Effector memory CD8-positive, alpha-beta T cell (primary cell): ENCODE measurements around the gene GRK5.

Experiments
- ATAC-seq: fragments of 150-1000 bp; cut with Tn5 transposase; replicated peaks from 2 replicates; pipeline ENCODE4 v1.10.0; 2021; ENCODE audit warnings: mild to moderate bottlenecking, moderate library complexity
- DNase-seq, 3 experiments: peaks; one replicate each; pipeline ENCODE4 v3.0.0; 2021
- H3K27ac Mint-ChIP-seq, 2 donors: one replicate each; pipeline ENCODE4 v1.8.0; 2022; ENCODE audit warnings: mild to moderate bottlenecking in 2 of 2, mixed read lengths in 2 of 2, moderate library complexity in 2 of 2
- H3K27me3 Mint-ChIP-seq, 2 donors: one replicate each; pipeline ENCODE4 v1.8.0; 2022; ENCODE audit warnings: mixed read lengths in 2 of 2
- H3K36me3 Mint-ChIP-seq: one replicate; pipeline ENCODE4 v1.8.0; 2022; ENCODE audit warnings: mild to moderate bottlenecking, moderate library complexity, mixed read lengths; ENCODE audit not compliant: insufficient read depth
- H3K4me1 Mint-ChIP-seq, 2 donors: one replicate each; pipeline ENCODE4 v1.8.0; 2022; ENCODE audit warnings: low read depth in 2 of 2, mixed read lengths in 2 of 2
- H3K4me3 Mint-ChIP-seq, 2 donors: one replicate each; pipeline ENCODE4 v1.8.0; 2022; ENCODE audit warnings: mild to moderate bottlenecking in 2 of 2, mixed read lengths in 2 of 2, moderate library complexity in 2 of 2
- H3K9me3 Mint-ChIP-seq, 2 donors: one replicate each; pipeline ENCODE4 v1.8.0; 2022; ENCODE audit warnings: mixed read lengths in 2 of 2

Gene GRK5

DNA sequence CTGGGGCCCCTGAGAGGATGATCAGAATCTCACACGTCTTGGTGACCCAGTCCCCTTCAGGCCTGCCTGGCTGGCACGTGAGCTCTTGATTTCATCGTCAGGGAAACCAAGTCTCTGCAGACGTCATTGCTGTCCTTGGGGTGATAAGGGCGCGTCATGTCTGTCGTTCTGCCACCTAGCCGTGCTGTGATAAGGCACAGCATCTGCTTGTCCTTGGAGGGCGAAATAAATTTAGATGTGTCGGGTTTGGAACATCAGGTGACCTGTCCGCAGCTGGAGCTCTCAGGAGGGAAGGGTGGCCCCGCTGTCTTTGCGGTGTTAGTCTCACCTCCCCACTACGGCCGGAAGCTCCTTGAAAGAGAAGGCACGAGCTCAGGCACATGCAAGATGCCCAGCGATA, 129.2 kb downstream of the GRK5 start:
- DNase-seq, result no peak
- H3K4me3 Mint-ChIP-seq, result no peak overlapping the region
- no peaks in the 10 kb centered on the region for H3K27me3 Mint-ChIP-seq
- H3K9me3 Mint-ChIP-seq, result no peaks in the 10 kb centered on the region
- H3K4me1 Mint-ChIP-seq, result peaks cover 16 to 20% of the 10 kb centered on the region in 2 donors
- peaks cover 6% of the 10 kb centered on the region for H3K36me3 Mint-ChIP-seq
- no peak for ATAC-seq
- peak overlapping the region in 1 of 2 donors; percentile 31 for H3K27ac Mint-ChIP-seq

DNA sequence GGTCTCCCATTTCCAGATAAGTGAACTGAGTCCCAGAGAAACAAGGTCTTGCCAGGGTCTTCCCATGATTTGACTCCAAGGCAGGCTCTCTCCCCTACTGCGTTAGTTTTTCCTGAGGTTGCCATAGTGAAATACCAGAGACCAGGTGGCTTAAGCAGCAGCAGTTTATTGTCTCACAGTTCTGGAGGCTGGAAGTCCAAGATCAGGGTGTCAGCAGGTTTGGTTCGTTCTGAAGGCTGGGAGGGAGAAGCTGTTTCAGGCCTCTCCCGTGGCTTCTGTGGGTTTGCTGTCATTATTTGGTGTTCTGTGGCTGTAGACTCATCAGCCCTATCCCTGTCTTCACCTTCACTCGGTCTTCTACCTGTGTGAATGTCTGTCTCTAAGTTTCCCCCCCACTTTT, 129.9 kb downstream of the GRK5 start:
- no peak for DNase-seq
- peaks cover 6% of the 10 kb centered on the region for H3K36me3 Mint-ChIP-seq
- H3K4me3 Mint-ChIP-seq, result no peak overlapping the region
- H3K4me1 Mint-ChIP-seq, result peaks cover 18 to 23% of the 10 kb centered on the region in 2 donors
- H3K9me3 Mint-ChIP-seq, result no peaks in the 10 kb centered on the region
- no peak overlapping the region for H3K27ac Mint-ChIP-seq
- H3K27me3 Mint-ChIP-seq, result no peaks in the 10 kb centered on the region
- ATAC-seq, result no peak

- peak overlapping the region; percentile 5 to 84 for H3K27ac Mint-ChIP-seq
- H3K4me3 Mint-ChIP-seq, result no peak overlapping the region
- ATAC-seq, result no peak
- DNase-seq, result no peak
- H3K36me3 Mint-ChIP-seq, result peaks cover 6% of the 10 kb centered on the region
- H3K4me1 Mint-ChIP-seq, result peaks cover 19 to 23% of the 10 kb centered on the region in 2 donors
- H3K27me3 Mint-ChIP-seq, result no peaks in the 10 kb centered on the region
- no peaks in the 10 kb centered on the region for H3K9me3 Mint-ChIP-seq
Observed at GRCh38 chr10:119337796-119338432, 130.5 kb downstream of the GRK5 start.

GRCh38 chr10:119339109-119339508, 131.7 kb downstream of the GRK5 start:
- Mint-ChIP-seq H3K27ac (no peak overlapping the region), H3K36me3 (peaks cover 6% of the 10 kb centered on the region), H3K4me3 (no peak overlapping the region), H3K9me3 (no peaks in the 10 kb centered on the region), H3K27me3 (no peaks in the 10 kb centered on the region), H3K4me1 (peaks cover 18 to 23% of the 10 kb centered on the region in 2 donors)
- no peak for ATAC-seq
- no peak for DNase-seq

GRCh38 chr10:119340893-119341458, 133.6 kb downstream of the GRK5 start:
- Mint-ChIP-seq H3K27me3 (no peaks in the 10 kb centered on the region), H3K9me3 (no peaks in the 10 kb centered on the region), H3K36me3 (peaks cover 4% of the 10 kb centered on the region), H3K4me1 (peaks cover 27 to 32% of the 10 kb centered on the region in 2 donors), H3K4me3 (no peak overlapping the region), H3K27ac (peak overlapping the region; percentile 50 to 67)
- DNase-seq (no peak), ATAC-seq (no peak)

DNA sequence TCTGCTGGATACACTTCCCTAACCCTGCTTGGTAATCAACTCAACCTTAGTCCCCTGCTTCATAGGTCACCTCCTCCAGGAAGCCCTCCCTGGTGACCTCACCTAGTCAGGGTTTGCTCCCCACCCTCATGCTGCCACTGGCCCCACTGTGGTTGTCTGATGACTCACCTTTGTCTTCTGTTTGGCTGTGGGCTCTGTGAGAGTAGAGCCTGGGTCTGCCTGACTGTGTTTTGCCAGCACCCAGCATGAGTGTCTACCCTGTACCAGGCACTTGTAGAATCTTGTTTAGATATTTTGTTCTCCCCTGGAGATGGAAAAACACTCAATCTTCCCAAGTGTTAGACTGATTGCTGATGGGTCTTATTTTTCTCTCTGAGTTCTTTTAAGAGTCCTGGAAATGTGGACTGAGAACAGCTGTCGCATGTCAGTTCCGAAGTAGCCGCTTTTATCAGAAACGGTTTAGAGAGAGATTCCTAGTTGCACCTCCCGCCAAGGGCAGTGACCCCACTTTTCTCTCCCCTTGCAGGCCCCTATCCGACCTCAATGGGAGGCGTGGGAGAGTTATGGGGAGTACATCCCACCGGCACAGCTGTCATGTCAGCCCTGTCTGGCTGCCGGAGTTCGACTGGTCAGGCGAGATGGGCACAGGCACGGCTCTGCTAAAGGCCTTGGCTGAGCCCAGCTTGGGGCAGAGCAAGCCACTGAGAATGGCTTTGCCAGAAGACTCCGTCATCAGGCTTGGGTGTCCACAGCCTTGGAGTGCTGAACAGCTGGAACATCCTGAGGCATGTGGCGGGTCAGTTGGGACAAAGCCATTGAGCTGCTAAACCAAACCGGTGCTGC, 134.3 kb downstream of the GRK5 start:
- DNase-seq (no peak), ATAC-seq (peak; percentile 48)
- no peaks in the 10 kb centered on the region for H3K27me3 Mint-ChIP-seq
- peaks cover 3% of the 10 kb centered on the region for H3K36me3 Mint-ChIP-seq
- H3K4me1 Mint-ChIP-seq, result peaks cover 27 to 32% of the 10 kb centered on the region in 2 donors
- no peaks in the 10 kb centered on the region for H3K9me3 Mint-ChIP-seq
- H3K4me3 Mint-ChIP-seq, result no peak overlapping the region
- H3K27ac Mint-ChIP-seq, result peak overlapping the region; percentile 50 to 67

- Mint-ChIP-seq H3K4me3 (no peak overlapping the region), H3K27me3 (no peaks in the 10 kb centered on the region), H3K4me1 (peaks cover 27 to 32% of the 10 kb centered on the region in 2 donors), H3K9me3 (no peaks in the 10 kb centered on the region), H3K36me3 (peaks cover 3% of the 10 kb centered on the region), H3K27ac (peak overlapping the region; percentile 44 to 84)
- DNase-seq (no peak), ATAC-seq (no peak)
Observed at GRCh38 chr10:119342335-119342734, 135.0 kb downstream of the GRK5 start.

- no peak for ATAC-seq
- Mint-ChIP-seq H3K4me1 (peaks cover 27 to 32% of the 10 kb centered on the region in 2 donors), H3K9me3 (no peaks in the 10 kb centered on the region), H3K27ac (peak overlapping the region; percentile 44 to 84), H3K4me3 (no peak overlapping the region), H3K27me3 (no peaks in the 10 kb centered on the region), H3K36me3 (peaks cover 3% of the 10 kb centered on the region)
- DNase-seq, result no peak
Observed at GRCh38 chr10:119343011-119343601, 135.7 kb downstream of the GRK5 start.

- Mint-ChIP-seq H3K4me1 (peaks cover 27 to 33% of the 10 kb centered on the region in 2 donors), H3K36me3 (peaks cover 3% of the 10 kb centered on the region), H3K9me3 (no peaks in the 10 kb centered on the region), H3K4me3 (no peak overlapping the region), H3K27me3 (no peaks in the 10 kb centered on the region), H3K27ac (peak overlapping the region; percentile 12 to 51)
- DNase-seq, result no peak
- ATAC-seq, result no peak
Observed at GRCh38 chr10:119344381-119344780, 137.0 kb downstream of the GRK5 start.

GRCh38 chr10:119346095-119346832, 138.9 kb downstream of the GRK5 start:
- ATAC-seq (no peak), DNase-seq (no peak)
- H3K4me1 Mint-ChIP-seq, result peaks cover 24 to 30% of the 10 kb centered on the region in 2 donors
- H3K4me3 Mint-ChIP-seq, result no peak overlapping the region
- peaks cover 2% of the 10 kb centered on the region for H3K36me3 Mint-ChIP-seq
- no peaks in the 10 kb centered on the region for H3K9me3 Mint-ChIP-seq
- no peak overlapping the region for H3K27ac Mint-ChIP-seq
- no peaks in the 10 kb centered on the region for H3K27me3 Mint-ChIP-seq

DNA sequence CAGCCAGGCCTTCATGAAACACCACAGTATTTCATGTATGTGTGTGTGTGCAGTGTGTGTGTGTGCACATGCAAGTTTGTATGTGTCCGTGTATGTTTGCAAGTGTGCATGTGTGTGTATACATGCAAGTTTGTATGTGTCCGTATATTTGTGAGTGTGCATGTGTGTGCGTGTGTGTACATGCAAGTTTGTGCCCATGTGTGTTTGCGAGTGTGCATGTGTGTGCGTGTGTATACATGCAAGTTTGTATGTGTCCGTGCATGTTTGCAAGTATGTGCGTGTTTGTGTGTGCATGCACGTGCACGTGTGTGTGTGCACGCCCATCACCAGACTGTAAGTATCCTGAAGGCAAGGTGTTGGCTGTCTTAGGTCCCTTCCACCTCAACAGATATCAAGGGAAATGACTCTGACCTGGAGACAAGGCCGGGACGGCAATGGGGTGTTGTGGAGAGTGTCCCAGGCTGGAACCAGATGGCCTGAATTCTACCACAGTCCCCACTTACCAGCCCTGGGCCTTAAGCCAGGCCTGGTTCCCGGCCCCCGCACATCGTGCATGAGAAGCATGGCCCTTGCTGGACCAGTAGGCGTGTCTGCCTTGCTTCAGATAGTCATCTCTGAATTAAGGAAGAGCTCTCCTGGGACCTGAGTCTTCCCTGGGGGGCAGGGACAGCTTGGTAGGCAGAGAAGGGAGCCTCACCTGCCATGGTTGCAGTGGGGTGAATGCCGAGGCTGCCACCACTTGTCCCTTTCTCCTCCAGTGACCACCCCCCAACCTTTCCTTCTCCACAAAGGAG, 140.0 kb downstream of the GRK5 start:
- Mint-ChIP-seq H3K27me3 (no peaks in the 10 kb centered on the region), H3K27ac (no peak overlapping the region), H3K4me1 (peaks cover 19 to 24% of the 10 kb centered on the region in 2 donors), H3K4me3 (no peak overlapping the region), H3K36me3 (no peaks in the 10 kb centered on the region), H3K9me3 (peaks cover 0 to 2% of the 10 kb centered on the region in 2 donors)
- ATAC-seq (no peak), DNase-seq (no peak)

- Mint-ChIP-seq H3K36me3 (no peaks in the 10 kb centered on the region), H3K27ac (no peak overlapping the region), H3K9me3 (peaks cover 0 to 2% of the 10 kb centered on the region in 2 donors), H3K27me3 (no peaks in the 10 kb centered on the region), H3K4me1 (peaks cover 14 to 20% of the 10 kb centered on the region in 2 donors), H3K4me3 (no peak overlapping the region)
- DNase-seq (no peak), ATAC-seq (no peak)
Observed at GRCh38 chr10:119348106-119348505, 140.7 kb downstream of the GRK5 start.
